ENCODE measurements around the gene HOXC5.

Gene HOXC5

GRCh38 chr12:54006559-54007220 is 26.2 kb upstream of the HOXC5 start:
- H3K9me3 ChIP-seq (ENCODE audit: control insufficient read depth, low read length) = no peaks in the 10 kb centered on the region
- no peaks in the 10 kb centered on the region for H3K79me2 ChIP-seq
- TF ChIP-seq, protein P1, sequence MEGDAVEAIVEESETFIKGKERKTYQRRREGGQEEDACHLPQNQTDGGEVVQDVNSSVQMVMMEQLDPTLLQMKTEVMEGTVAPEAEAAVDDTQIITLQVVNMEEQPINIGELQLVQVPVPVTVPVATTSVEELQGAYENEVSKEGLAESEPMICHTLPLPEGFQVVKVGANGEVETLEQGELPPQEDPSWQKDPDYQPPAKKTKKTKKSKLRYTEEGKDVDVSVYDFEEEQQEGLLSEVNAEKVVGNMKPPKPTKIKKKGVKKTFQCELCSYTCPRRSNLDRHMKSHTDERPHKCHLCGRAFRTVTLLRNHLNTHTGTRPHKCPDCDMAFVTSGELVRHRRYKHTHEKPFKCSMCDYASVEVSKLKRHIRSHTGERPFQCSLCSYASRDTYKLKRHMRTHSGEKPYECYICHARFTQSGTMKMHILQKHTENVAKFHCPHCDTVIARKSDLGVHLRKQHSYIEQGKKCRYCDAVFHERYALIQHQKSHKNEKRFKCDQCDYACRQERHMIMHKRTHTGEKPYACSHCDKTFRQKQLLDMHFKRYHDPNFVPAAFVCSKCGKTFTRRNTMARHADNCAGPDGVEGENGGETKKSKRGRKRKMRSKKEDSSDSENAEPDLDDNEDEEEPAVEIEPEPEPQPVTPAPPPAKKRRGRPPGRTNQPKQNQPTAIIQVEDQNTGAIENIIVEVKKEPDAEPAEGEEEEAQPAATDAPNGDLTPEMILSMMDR (IDR thresholded peaks at IDR 0.05) = no peak
- H3K36me3 ChIP-seq (ENCODE audit: control insufficient read depth, insufficient read depth, low read length) = no peaks in the 10 kb centered on the region
- H2AFZ ChIP-seq = peak overlapping the region; percentile 68
- H3K27ac ChIP-seq = no peak overlapping the region
- H3K4me3 ChIP-seq (ENCODE audit: low read depth, low read length) = peak overlapping the region; percentile 46
- H3K4me2 ChIP-seq (ENCODE audit: low read length) = peak overlapping the region; percentile 74
- no peak overlapping the region for H3K9ac ChIP-seq
- peaks cover 22% of the 10 kb centered on the region for H3K27me3 ChIP-seq (ENCODE audit: control insufficient read depth, insufficient read depth, low read length)
- peaks cover 3% of the 10 kb centered on the region for H3K4me1 ChIP-seq

- no peak overlapping the region for H3K27ac ChIP-seq
- no peaks in the 10 kb centered on the region for H3K36me3 ChIP-seq (ENCODE audit: control insufficient read depth, insufficient read depth, low read length)
- H2AFZ ChIP-seq = no peak overlapping the region
- peaks cover 22% of the 10 kb centered on the region for H3K27me3 ChIP-seq (ENCODE audit: control insufficient read depth, insufficient read depth, low read length)
- TF ChIP-seq, protein P1 (IDR thresholded peaks at IDR 0.05) = no peak
- H3K79me2 ChIP-seq = no peaks in the 10 kb centered on the region
- peaks cover 3% of the 10 kb centered on the region for H3K4me1 ChIP-seq
- H3K4me3 ChIP-seq (ENCODE audit: low read depth, low read length) = no peak overlapping the region
- no peak overlapping the region for H3K4me2 ChIP-seq (ENCODE audit: low read length)
- H3K9me3 ChIP-seq (ENCODE audit: control insufficient read depth, low read length) = no peaks in the 10 kb centered on the region
- H3K9ac ChIP-seq = no peak overlapping the region
Observed at GRCh38 chr12:54007538-54008259, 25.2 kb upstream of the HOXC5 start.

DNA sequence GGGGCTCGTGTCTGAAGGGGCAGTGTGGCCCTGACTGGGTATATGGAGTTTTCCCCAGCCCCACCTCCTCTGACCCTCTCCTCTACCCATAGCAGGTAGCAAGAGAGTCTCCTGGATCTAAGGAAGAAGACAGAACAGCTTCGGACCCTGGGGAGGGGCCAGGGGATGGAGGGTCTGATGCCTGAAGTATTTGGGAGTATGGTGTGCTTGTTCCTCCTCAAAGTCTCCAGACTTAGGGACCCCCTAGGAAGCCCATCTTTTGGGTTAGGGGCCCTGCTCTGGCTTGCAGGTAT is 24.6 kb upstream of the HOXC5 start:
- Histone ChIP-seq H3K36me3 (ENCODE audit: control insufficient read depth, insufficient read depth, low read length) (no peaks in the 10 kb centered on the region), H3K27me3 (ENCODE audit: control insufficient read depth, insufficient read depth, low read length) (peaks cover 22% of the 10 kb centered on the region), H3K4me3 (ENCODE audit: low read depth, low read length) (no peak overlapping the region), H3K79me2 (no peaks in the 10 kb centered on the region), H3K9ac (no peak overlapping the region), H3K4me2 (ENCODE audit: low read length) (no peak overlapping the region), H2AFZ (no peak overlapping the region), H3K4me1 (peaks cover 3% of the 10 kb centered on the region), H3K27ac (no peak overlapping the region), H3K9me3 (ENCODE audit: control insufficient read depth, low read length) (no peaks in the 10 kb centered on the region)
- TF ChIP-seq, protein P1 (IDR thresholded peaks at IDR 0.05) = no peak

- Histone ChIP-seq H3K9me3 (ENCODE audit: control insufficient read depth, low read length) (no peaks in the 10 kb centered on the region), H3K27me3 (ENCODE audit: control insufficient read depth, insufficient read depth, low read length) (peaks cover 18% of the 10 kb centered on the region), H3K27ac (no peak overlapping the region), H2AFZ (no peak overlapping the region), H3K4me3 (ENCODE audit: low read depth, low read length) (no peak overlapping the region), H3K4me2 (ENCODE audit: low read length) (no peak overlapping the region), H3K36me3 (ENCODE audit: control insufficient read depth, insufficient read depth, low read length) (no peaks in the 10 kb centered on the region), H3K79me2 (no peaks in the 10 kb centered on the region), H3K4me1 (peaks cover 3% of the 10 kb centered on the region), H3K9ac (no peak overlapping the region)
- TF ChIP-seq, protein P1 (IDR thresholded peaks at IDR 0.05) = no peak
Observed at GRCh38 chr12:54009171-54010052, 23.4 kb upstream of the HOXC5 start.

Measured in parathyroid adenoma (tissue), 2 donors.